ENCODE results near the gene MAP4K2. TPM values are rescaled to one million over a fixed set of nuclear protein-coding genes. Genes with fewer than 3 reads are reported as not detected.

Gene MAP4K2
- polyA plus RNA-seq, 1 of the 3 experiments (the other 2 are of a cell fraction), result 20.0 TPM

DNA sequence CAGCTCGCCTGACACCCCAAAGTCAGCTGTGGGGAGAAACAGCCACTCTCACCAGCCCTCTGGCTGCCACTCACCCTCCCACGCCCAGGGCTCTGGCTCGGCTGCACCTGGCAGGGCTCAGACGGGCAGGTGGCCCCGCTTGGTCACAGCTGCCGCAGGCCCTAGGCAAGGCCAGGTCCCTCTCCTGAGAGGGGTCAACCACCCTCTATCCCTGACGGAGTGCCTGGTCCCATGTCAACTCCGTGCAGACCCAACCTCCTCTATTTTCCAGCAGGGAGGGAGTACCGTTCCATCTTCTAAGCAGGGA lies 1.9 kb downstream of the MAP4K2 start:
- no peaks in the 10 kb centered on the region for H3K27me3 ChIP-seq (ENCODE audit: insufficient read depth)
- H3K36me3 ChIP-seq (replicated peaks in 1 of 2; ENCODE audit: control insufficient read depth in 1 of 2, insufficient read depth in 2 of 2, low read length in 1 of 2), result peaks cover 0 to 32% of the 10 kb centered on the region in 2 experiments
- no peak overlapping the region for H3K4me3 ChIP-seq (ENCODE audit: low read depth in 2 of 2, low read length in 1 of 2)
- DNase-seq, result no peak
- ChIA-PET POLR2A (no interaction called here), CTCF (interaction anchor here (0.9 to 1.9 kb wide), 3 partner anchors 8 to 93 kb away, joined by 4 to 6 read pairs (median 4); no protein-coding TSS in a partner anchor)
- no peaks in the 10 kb centered on the region for H4K20me1 ChIP-seq (ENCODE audit: insufficient read depth)
- peaks cover 3% of the 10 kb centered on the region for H3F3A ChIP-seq (replicated peaks; ENCODE audit: insufficient read depth)
- H3K4me2 ChIP-seq, result no peak overlapping the region
- H3K4me1 ChIP-seq (ENCODE audit: control insufficient read depth in 1 of 2, insufficient read depth in 2 of 2, low read depth in 1 of 2, low read length in 1 of 2), result peaks cover 7 to 18% of the 10 kb centered on the region in 2 experiments; a peak in 2 of 4 replicates
- no peak overlapping the region for H3K9ac ChIP-seq
- TF ChIP-seq, protein P1, sequence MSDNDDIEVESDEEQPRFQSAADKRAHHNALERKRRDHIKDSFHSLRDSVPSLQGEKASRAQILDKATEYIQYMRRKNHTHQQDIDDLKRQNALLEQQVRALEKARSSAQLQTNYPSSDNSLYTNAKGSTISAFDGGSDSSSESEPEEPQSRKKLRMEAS (IDR thresholded peaks at IDR 0.05; ENCODE audit: low read depth), result no peak
- TF ChIP-seq POLR2AphosphoS5 (IDR thresholded peaks at IDR 0.05; ENCODE audit: low read depth, low read length), result no peak
- TF ChIP-seq ELF1 (IDR thresholded peaks at IDR 0.05), result no peak
- TF ChIP-seq FOXM1 (IDR thresholded peaks at IDR 0.05; ENCODE audit: low read depth), result no peak
- TF ChIP-seq YY1 (IDR thresholded peaks at IDR 0.05; ENCODE audit: low read depth), result no peak
- TF ChIP-seq FOSL2 (IDR thresholded peaks at IDR 0.05; ENCODE audit: borderline replicate concordance, low read depth), result no peak
- no peak for TF ChIP-seq GATA2 (CRISPR knock-in tag; IDR thresholded peaks at IDR 0.05)
- TF ChIP-seq, protein P2, sequence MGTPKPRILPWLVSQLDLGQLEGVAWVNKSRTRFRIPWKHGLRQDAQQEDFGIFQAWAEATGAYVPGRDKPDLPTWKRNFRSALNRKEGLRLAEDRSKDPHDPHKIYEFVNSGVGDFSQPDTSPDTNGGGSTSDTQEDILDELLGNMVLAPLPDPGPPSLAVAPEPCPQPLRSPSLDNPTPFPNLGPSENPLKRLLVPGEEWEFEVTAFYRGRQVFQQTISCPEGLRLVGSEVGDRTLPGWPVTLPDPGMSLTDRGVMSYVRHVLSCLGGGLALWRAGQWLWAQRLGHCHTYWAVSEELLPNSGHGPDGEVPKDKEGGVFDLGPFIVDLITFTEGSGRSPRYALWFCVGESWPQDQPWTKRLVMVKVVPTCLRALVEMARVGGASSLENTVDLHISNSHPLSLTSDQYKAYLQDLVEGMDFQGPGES (IDR thresholded peaks at IDR 0.05; ENCODE audit: low read depth, low read length), result no peak
- TF ChIP-seq, protein P3, sequence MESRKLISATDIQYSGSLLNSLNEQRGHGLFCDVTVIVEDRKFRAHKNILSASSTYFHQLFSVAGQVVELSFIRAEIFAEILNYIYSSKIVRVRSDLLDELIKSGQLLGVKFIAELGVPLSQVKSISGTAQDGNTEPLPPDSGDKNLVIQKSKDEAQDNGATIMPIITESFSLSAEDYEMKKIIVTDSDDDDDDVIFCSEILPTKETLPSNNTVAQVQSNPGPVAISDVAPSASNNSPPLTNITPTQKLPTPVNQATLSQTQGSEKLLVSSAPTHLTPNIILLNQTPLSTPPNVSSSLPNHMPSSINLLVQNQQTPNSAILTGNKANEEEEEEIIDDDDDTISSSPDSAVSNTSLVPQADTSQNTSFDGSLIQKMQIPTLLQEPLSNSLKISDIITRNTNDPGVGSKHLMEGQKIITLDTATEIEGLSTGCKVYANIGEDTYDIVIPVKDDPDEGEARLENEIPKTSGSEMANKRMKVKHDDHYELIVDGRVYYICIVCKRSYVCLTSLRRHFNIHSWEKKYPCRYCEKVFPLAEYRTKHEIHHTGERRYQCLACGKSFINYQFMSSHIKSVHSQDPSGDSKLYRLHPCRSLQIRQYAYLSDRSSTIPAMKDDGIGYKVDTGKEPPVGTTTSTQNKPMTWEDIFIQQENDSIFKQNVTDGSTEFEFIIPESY (IDR thresholded peaks at IDR 0.05; ENCODE audit: borderline replicate concordance, low read depth), result no peak
- TF ChIP-seq SMC3 (IDR thresholded peaks at IDR 0.05; ENCODE audit: low read depth, low read length), result no peak
- TF ChIP-seq GABPA (IDR thresholded peaks at IDR 0.05; ENCODE audit: low read depth), result no peak
- TF ChIP-seq EZH2phosphoT487 (IDR thresholded peaks at IDR 0.05; ENCODE audit: borderline replicate concordance, low read depth), result no peak
- TF ChIP-seq, protein P4, sequence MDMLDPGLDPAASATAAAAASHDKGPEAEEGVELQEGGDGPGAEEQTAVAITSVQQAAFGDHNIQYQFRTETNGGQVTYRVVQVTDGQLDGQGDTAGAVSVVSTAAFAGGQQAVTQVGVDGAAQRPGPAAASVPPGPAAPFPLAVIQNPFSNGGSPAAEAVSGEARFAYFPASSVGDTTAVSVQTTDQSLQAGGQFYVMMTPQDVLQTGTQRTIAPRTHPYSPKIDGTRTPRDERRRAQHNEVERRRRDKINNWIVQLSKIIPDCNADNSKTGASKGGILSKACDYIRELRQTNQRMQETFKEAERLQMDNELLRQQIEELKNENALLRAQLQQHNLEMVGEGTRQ (IDR thresholded peaks at IDR 0.05; ENCODE audit: borderline replicate concordance, low read depth, low read length), result no peak
- TF ChIP-seq RCOR1 (IDR thresholded peaks at IDR 0.05; ENCODE audit: low read length), result no peak
- TF ChIP-seq EP300 (IDR thresholded peaks at IDR 0.05; ENCODE audit: borderline replicate concordance in 1 of 2, low read depth in 1 of 2, low read length in 1 of 2), result no peak
- no peak for TF ChIP-seq MEF2A (IDR thresholded peaks at IDR 0.05; ENCODE audit: borderline replicate concordance, low read depth)
- no peak for TF ChIP-seq FOXJ3 (CRISPR knock-in tag; IDR thresholded peaks at IDR 0.05)
- TF ChIP-seq TEAD4 (IDR thresholded peaks at IDR 0.05; ENCODE audit: borderline replicate concordance, insufficient read depth), result no peak
- TF ChIP-seq RAD21 (IDR thresholded peaks at IDR 0.05; ENCODE audit: low read length), result no peak
- TF ChIP-seq TCF12 (IDR thresholded peaks at IDR 0.05), result no peak
- H3K9me3 ChIP-seq, result no peaks in the 10 kb centered on the region
- H2AFZ ChIP-seq (ENCODE audit: low read depth), result no peak overlapping the region
- no peak overlapping the region; a peak in 1 of 4 replicates for H3K27ac ChIP-seq (ENCODE audit: low read depth in 2 of 2, low read length in 1 of 2)
- no peaks in the 10 kb centered on the region for H3K79me2 ChIP-seq (ENCODE audit: insufficient read depth)
- 93% methylated on average over 5 of the region's 9 CpGs for WGBS (ENCODE audit: low lambda C conversion rate)
- H3K9me2 ChIP-seq, result no peaks in the 10 kb centered on the region
